ENCODE results near the gene PRR9. TPM values are rescaled to one million over a fixed set of nuclear protein-coding genes. Genes with fewer than 3 reads are reported as not detected.

Gene PRR9
- total RNA-seq, 4 donors from 2014 or later, result not detected

- intact Hi-C loops (cut with DNase I), result no loop called here
- 6 to 16% methylated on average over 16 to 26 of the region's 80 CpGs for WGBS, 2 donors
- Histone ChIP-seq H3K4me1 (peaks cover 13 to 14% of the 10 kb centered on the region in 2 donors), H3K27me3 (peaks cover 26% of the 10 kb centered on the region), H3K9me3 (no peaks in the 10 kb centered on the region), H3K4me3 (replicated peaks in 1 of 3) (peak overlapping the region in 1 of 3 donors; percentile 32), H3K27ac (no peak overlapping the region), H3K36me3 (no peaks in the 10 kb centered on the region)
- no peak for TF ChIP-seq POLR2A (IDR thresholded peaks at IDR 0.05)
- TF ChIP-seq, protein P1, sequence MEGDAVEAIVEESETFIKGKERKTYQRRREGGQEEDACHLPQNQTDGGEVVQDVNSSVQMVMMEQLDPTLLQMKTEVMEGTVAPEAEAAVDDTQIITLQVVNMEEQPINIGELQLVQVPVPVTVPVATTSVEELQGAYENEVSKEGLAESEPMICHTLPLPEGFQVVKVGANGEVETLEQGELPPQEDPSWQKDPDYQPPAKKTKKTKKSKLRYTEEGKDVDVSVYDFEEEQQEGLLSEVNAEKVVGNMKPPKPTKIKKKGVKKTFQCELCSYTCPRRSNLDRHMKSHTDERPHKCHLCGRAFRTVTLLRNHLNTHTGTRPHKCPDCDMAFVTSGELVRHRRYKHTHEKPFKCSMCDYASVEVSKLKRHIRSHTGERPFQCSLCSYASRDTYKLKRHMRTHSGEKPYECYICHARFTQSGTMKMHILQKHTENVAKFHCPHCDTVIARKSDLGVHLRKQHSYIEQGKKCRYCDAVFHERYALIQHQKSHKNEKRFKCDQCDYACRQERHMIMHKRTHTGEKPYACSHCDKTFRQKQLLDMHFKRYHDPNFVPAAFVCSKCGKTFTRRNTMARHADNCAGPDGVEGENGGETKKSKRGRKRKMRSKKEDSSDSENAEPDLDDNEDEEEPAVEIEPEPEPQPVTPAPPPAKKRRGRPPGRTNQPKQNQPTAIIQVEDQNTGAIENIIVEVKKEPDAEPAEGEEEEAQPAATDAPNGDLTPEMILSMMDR (IDR thresholded peaks at IDR 0.05), result no peak
- peak; percentile 18 to 21 for DNase-seq
These were observed 44.1 kb downstream of the PRR9 start for GRCh38 chr1:153261281-153262069.

DNA sequence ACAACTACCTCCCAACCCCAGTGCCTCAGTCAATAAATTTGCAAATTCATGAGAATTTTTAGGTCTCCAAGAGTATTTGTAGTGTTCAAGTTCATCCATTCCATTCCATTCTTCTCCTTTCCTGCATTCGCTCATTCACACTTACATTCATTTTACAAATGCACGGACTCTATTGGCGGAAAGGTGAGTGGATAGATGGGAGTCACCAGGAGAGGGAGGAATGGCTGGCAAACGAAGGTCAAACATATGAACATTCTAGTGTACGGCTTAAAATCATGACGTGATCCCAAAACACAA lies 44.6 kb downstream of the PRR9 start:
- Histone ChIP-seq H3K27me3 (peaks cover 26% of the 10 kb centered on the region), H3K4me3 (replicated peaks in 1 of 3) (no peak overlapping the region), H3K4me1 (peaks cover 13 to 14% of the 10 kb centered on the region in 2 donors), H3K36me3 (no peaks in the 10 kb centered on the region), H3K9me3 (no peaks in the 10 kb centered on the region), H3K27ac (no peak overlapping the region)
- 49 to 55% methylated on average over 6 of the region's 6 CpGs for WGBS, 2 donors
- DNase-seq, result no peak
- intact Hi-C loops (cut with DNase I), result no loop called here
- no peak for TF ChIP-seq POLR2A (IDR thresholded peaks at IDR 0.05)
- TF ChIP-seq, protein P1 (IDR thresholded peaks at IDR 0.05), result no peak

DNA sequence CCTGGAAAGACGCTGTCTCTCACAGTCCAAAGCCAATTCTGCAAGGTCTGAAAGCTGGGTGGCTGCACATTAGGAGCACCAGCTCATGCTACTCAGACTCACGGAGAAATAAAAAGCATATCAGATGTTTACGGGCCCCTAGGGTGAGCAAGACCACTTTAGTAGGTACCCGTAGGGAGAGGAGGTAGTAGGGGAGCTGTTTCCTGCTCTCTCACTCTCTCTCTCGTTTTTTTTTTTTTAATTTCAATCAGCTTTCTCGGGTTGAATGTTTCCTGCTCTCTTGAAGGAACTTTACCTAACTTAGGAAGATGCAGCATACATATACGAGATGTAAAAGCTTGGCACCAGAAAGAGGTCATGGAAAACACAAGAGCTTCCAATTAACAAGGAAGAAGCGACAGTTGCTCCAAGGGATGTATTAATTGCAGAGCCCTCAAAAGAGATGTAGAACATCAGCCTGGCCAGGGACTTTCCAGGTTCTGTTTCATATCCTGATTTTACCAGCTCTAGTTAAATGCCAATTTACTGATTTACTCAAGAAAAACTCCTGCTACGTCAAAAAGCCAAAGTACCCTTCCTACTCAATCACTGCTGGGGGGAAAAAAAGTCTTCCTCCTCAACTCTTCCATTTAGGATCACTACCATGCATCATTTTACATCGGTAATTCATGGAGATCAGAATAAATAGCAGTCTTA lies 45.2 kb downstream of the PRR9 start:
- peaks cover 26% of the 10 kb centered on the region for H3K27me3 ChIP-seq
- no peak overlapping the region for H3K27ac ChIP-seq
- DNase-seq, result no peak
- intact Hi-C loops (cut with DNase I), result no loop called here
- H3K9me3 ChIP-seq, result no peaks in the 10 kb centered on the region
- H3K4me1 ChIP-seq, result peaks cover 13 to 14% of the 10 kb centered on the region in 2 donors
- H3K4me3 ChIP-seq (replicated peaks in 1 of 3), result no peak overlapping the region
- no peaks in the 10 kb centered on the region for H3K36me3 ChIP-seq
- TF ChIP-seq, protein P1 (IDR thresholded peaks at IDR 0.05), result no peak
- no peak for TF ChIP-seq POLR2A (IDR thresholded peaks at IDR 0.05)
- 50 to 53% methylated on average over 10 of the region's 10 CpGs for WGBS, 2 donors

DNA sequence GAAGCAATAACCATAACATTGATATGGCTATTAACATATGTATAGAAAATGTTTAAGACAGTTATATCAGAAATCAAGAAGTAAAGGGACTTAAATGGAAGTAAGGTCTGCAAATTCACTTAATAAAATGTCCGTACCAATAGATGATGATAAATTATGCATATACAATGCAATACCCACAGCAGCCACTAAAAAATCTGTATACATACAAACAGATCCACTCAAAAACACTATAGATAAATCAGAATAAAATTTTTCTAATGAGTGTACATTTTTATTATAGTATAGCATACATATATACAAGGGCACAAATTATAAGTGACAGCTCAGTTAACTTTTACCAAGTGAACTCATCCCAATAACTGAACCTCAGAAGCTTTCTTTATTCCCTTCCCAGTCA lies 48.1 kb downstream of the PRR9 start:
- DNase-seq, result no peak
- intact Hi-C loops (cut with DNase I), result no loop called here
- Histone ChIP-seq H3K9me3 (no peaks in the 10 kb centered on the region), H3K4me1 (peaks cover 13 to 14% of the 10 kb centered on the region in 2 donors), H3K36me3 (no peaks in the 10 kb centered on the region), H3K27me3 (peaks cover 26% of the 10 kb centered on the region), H3K27ac (no peak overlapping the region), H3K4me3 (replicated peaks in 1 of 3) (no peak overlapping the region)
- WGBS, 2 donors, result 92 to 95% methylated on average over 1 of the region's 1 CpG
- TF ChIP-seq, protein P1 (IDR thresholded peaks at IDR 0.05), result no peak
- TF ChIP-seq POLR2A (IDR thresholded peaks at IDR 0.05), result no peak

Other genes with a start within 250 kb of the PRR9 start
- not detected for gene SPRR4, start 246.9 kb upstream of the PRR9 start, total RNA-seq
- not detected for gene SPRR1A, start 233.5 kb upstream of the PRR9 start, total RNA-seq
- gene SPRR3, start 215.8 kb upstream of the PRR9 start, total RNA-seq, result not detected
- gene SPRR1B, start 186.4 kb upstream of the PRR9 start, total RNA-seq, result not detected
- not detected for gene SPRR2D, start 176.5 kb upstream of the PRR9 start, total RNA-seq
- not detected for gene SPRR2A, start 160.1 kb upstream of the PRR9 start, total RNA-seq
- not detected for gene SPRR2B, start 146.0 kb upstream of the PRR9 start, total RNA-seq
- not detected for gene SPRR2E, start 123.1 kb upstream of the PRR9 start, total RNA-seq
- gene SPRR2F, start 104.1 kb upstream of the PRR9 start, total RNA-seq, result not detected
- gene SPRR2G, start 66.7 kb upstream of the PRR9 start, total RNA-seq, result not detected
- 1 to 10 TPM in 1 of 4 donors, not detected in 3; 3.6 TPM for gene LELP1, start 14.2 kb upstream of the PRR9 start, total RNA-seq
- gene LORICRIN, start 42.1 kb downstream of the PRR9 start, total RNA-seq, result not detected
- gene PGLYRP3, start 95.4 kb downstream of the PRR9 start, total RNA-seq, result not detected
- gene PGLYRP4, start 131.3 kb downstream of the PRR9 start, total RNA-seq, result not detected
- gene S100A9, start 140.3 kb downstream of the PRR9 start, total RNA-seq, result 100 to 1,000 TPM in 1 of 4 donors, 10 to 100 TPM in 3; 36.2 to 285 (median 66.0) TPM
- gene S100A12, start 158.0 kb downstream of the PRR9 start, total RNA-seq, result not detected
- 10 to 100 TPM in 1 of 4 donors, 1 to 10 TPM in 2, not detected in 1; 2.8 to 35.6 (median 6.2) TPM for gene S100A8, start 173.5 kb downstream of the PRR9 start, total RNA-seq
- gene S100A7A, start 198.9 kb downstream of the PRR9 start, total RNA-seq, result not detected
- not detected for gene S100A7, start 243.1 kb downstream of the PRR9 start, total RNA-seq